ENCODE data around the gene PTPRZ1. TPM values are rescaled to one million over a fixed set of nuclear protein-coding genes. Genes with fewer than 3 reads are reported as not detected.

Gene PTPRZ1
- total and polyA plus RNA-seq, 2 of the 13 experiments (the other 11 are each of a cell fraction or from before 2014, with no cell fraction given), result not detected

GRCh38 chr7:121992068-121992467, 119.1 kb downstream of the PTPRZ1 start:
- Histone ChIP-seq H3K9me3 (ENCODE audit: low read length) (no peaks in the 10 kb centered on the region), H3K79me2 (ENCODE audit: insufficient read depth, low read length) (no peaks in the 10 kb centered on the region), H4K20me1 (ENCODE audit: insufficient read depth, low read length) (no peaks in the 10 kb centered on the region), H3K27ac (ENCODE audit: extremely low read length, insufficient read depth, low read length) (no peak overlapping the region), H2AFZ (ENCODE audit: low read length) (no peak overlapping the region), H3K9ac (ENCODE audit: insufficient read depth, low read depth, low read length) (no peak overlapping the region), H3K36me3 (replicated peaks in 1 of 2; ENCODE audit: control insufficient read depth in 1 of 2, insufficient read depth in 2 of 2, low read length in 2 of 2) (no peaks in the 10 kb centered on the region), H3K4me1 (ENCODE audit: insufficient read depth, low read length) (no peaks in the 10 kb centered on the region), H3K4me2 (ENCODE audit: low read depth, low read length) (no peak overlapping the region), H3K27me3 (ENCODE audit: control insufficient read depth in 1 of 2, insufficient read depth in 2 of 2, low read length in 2 of 2) (no peaks in the 10 kb centered on the region), H3K4me3 (replicated peaks in 1 of 3; ENCODE audit: insufficient read depth in 1 of 3, low read depth in 2 of 3, low read length in 3 of 3) (no peak overlapping the region)
- POLR2A ChIA-PET, result no interaction called here
- FAIRE-seq (no peak), DNase-seq (ENCODE audit: low spot score) (no peak), ATAC-seq (no peak)
- no TSS peak for BruUV-seq (replicated peaks)
- 2% methylated on average over 4 of the region's 4 CpGs for WGBS (ENCODE audit: low lambda C conversion rate)
- no peak for TF ChIP-seq NR2C2 (CRISPR knock-in tag; IDR thresholded peaks at IDR 0.05; ENCODE audit: borderline replicate concordance)
- no peak for TF ChIP-seq NR2F6 (IDR thresholded peaks at IDR 0.05)
- no peak for TF ChIP-seq NR2F6 (CRISPR knock-in tag; IDR thresholded peaks at IDR 0.05)
- no peak for TF ChIP-seq TSC22D2 (CRISPR knock-in tag; IDR thresholded peaks at IDR 0.05; ENCODE audit: borderline replicate concordance)
- TF ChIP-seq CSRNP1 (CRISPR knock-in tag; IDR thresholded peaks at IDR 0.05), result no peak
- TF ChIP-seq THAP7 (CRISPR knock-in tag; IDR thresholded peaks at IDR 0.05), result no peak
- TF ChIP-seq RELA (CRISPR knock-in tag; IDR thresholded peaks at IDR 0.05), result no peak
- no peak for TF ChIP-seq RBM39 (IDR thresholded peaks at IDR 0.05; ENCODE audit: low read depth, low read length, poor library complexity, severe bottlenecking)
- TF ChIP-seq ZNF260 (CRISPR knock-in tag; IDR thresholded peaks at IDR 0.05; ENCODE audit: borderline replicate concordance, low read depth), result no peak
- no peak for TF ChIP-seq TFAP4 (IDR thresholded peaks at IDR 0.05; ENCODE audit: borderline replicate concordance, low read depth)
- no peak for TF ChIP-seq ZNF7 (CRISPR knock-in tag; IDR thresholded peaks at IDR 0.05)
- TF ChIP-seq TBP (CRISPR knock-in tag; IDR thresholded peaks at IDR 0.05), result no peak
- TF ChIP-seq SALL1 (CRISPR knock-in tag; IDR thresholded peaks at IDR 0.05), result no peak
- CTCF ChIA-PET (ENCODE audit: low intra/inter-chr PET ratio, low total read pairs), result no interaction called here
- in situ Hi-C loops (cut with HindIII; ENCODE audit: extremely low pct_ligation_motif_present, low pct_unique_long_range_greater_than_20kb) (loop anchor here (10.0 to 25.0 kb wide), 3 partner anchors 237 to 855 kb away; no protein-coding TSS in a partner anchor), intact Hi-C loops (cut with micrococcal nuclease; ENCODE audit: unreplicated experiment) (loop anchor here (5.0 to 10.0 kb wide), 2 partner anchors 447 to 865 kb away; no protein-coding TSS in a partner anchor)
